ENCODE results near the gene TMEM214. TPM values are rescaled to one million over a fixed set of nuclear protein-coding genes. Genes with fewer than 3 reads are reported as not detected.

The TMEM214 gene
- polyA plus RNA-seq, 1 donor from 2014 or later: 10.3 TPM

- H4K20me1 ChIP-seq (ENCODE audit: insufficient read depth): no peaks in the 10 kb centered on the region
Measured at GRCh38 chr2:27067385-27067784, 34.6 kb downstream of the TMEM214 start.

DNA sequence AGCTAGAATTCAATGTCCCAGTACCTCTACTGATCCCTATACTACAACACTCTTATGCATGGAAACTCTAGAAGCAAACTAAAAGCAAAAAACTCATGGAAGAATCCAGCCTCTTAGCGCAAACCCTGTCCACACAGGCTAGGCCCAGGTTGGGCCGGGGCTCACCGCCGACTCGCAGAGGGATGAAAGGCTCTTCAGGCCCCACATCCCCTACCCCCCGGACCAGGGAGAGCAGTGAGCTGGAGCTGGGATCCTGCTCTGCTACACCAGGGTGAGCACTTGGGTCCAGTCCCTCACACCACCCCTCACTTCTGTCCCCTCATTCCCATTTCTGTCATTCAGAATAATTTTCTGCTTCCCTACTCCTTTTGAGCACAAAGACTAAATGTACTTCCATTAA, 36.7 kb downstream of the TMEM214 start:
- no peak overlapping the region for H3K27ac ChIP-seq (ENCODE audit: low read length)
- H4K20me1 ChIP-seq (ENCODE audit: insufficient read depth): no peaks in the 10 kb centered on the region
- H3K4me3 ChIP-seq (ENCODE audit: low read length): peak overlapping the region; percentile 80
- H3K9me3 ChIP-seq (ENCODE audit: low read length): no peaks in the 10 kb centered on the region
- H3K27me3 ChIP-seq (ENCODE audit: insufficient read depth, low read depth, low read length): no peaks in the 10 kb centered on the region
- no peak overlapping the region for H3K4me2 ChIP-seq (ENCODE audit: low read length)
- H2AFZ ChIP-seq (ENCODE audit: low read depth, low read length): no peak overlapping the region
- peaks cover 23% of the 10 kb centered on the region for H3K79me2 ChIP-seq (replicated peaks; ENCODE audit: insufficient read depth, low read length)
- no peaks in the 10 kb centered on the region for H3K36me3 ChIP-seq (ENCODE audit: insufficient read depth, low read length)
- no peak overlapping the region for H3K9ac ChIP-seq (ENCODE audit: low read length)
- H3F3A ChIP-seq (ENCODE audit: insufficient read depth, low read length, poor library complexity, severe bottlenecking): no peaks in the 10 kb centered on the region
- H3K9me2 ChIP-seq (ENCODE audit: insufficient read depth, low read length): no peaks in the 10 kb centered on the region
- TF ChIP-seq EZH2 (IDR thresholded peaks at IDR 0.05; ENCODE audit: borderline replicate concordance, insufficient read depth, low read length, poor library complexity, severe bottlenecking) (no peak), RAD21 (conservative IDR thresholded peaks at IDR 0.05) (no peak), EP300 (conservative IDR thresholded peaks at IDR 0.05; ENCODE audit: poor library complexity, severe bottlenecking) (no peak), SMC3 (conservative IDR thresholded peaks at IDR 0.05; ENCODE audit: poor library complexity) (no peak), POLR2AphosphoS5 (IDR thresholded peaks at IDR 0.05) (no peak), REST (IDR thresholded peaks at IDR 0.05; ENCODE audit: borderline replicate concordance) (no peak), TAF1 (IDR thresholded peaks at IDR 0.05; ENCODE audit: low read depth) (no peak)
- TF ChIP-seq, protein P1, sequence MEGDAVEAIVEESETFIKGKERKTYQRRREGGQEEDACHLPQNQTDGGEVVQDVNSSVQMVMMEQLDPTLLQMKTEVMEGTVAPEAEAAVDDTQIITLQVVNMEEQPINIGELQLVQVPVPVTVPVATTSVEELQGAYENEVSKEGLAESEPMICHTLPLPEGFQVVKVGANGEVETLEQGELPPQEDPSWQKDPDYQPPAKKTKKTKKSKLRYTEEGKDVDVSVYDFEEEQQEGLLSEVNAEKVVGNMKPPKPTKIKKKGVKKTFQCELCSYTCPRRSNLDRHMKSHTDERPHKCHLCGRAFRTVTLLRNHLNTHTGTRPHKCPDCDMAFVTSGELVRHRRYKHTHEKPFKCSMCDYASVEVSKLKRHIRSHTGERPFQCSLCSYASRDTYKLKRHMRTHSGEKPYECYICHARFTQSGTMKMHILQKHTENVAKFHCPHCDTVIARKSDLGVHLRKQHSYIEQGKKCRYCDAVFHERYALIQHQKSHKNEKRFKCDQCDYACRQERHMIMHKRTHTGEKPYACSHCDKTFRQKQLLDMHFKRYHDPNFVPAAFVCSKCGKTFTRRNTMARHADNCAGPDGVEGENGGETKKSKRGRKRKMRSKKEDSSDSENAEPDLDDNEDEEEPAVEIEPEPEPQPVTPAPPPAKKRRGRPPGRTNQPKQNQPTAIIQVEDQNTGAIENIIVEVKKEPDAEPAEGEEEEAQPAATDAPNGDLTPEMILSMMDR (IDR thresholded peaks at IDR 0.05; ENCODE audit: poor library complexity, severe bottlenecking): no peak

More at GRCh38 chr2:27067385-27067784, 34.6 kb downstream of the TMEM214 start:
- Histone ChIP-seq H3K27me3 (ENCODE audit: insufficient read depth, low read depth, low read length) (no peaks in the 10 kb centered on the region), H3K4me3 (ENCODE audit: low read length) (no peak overlapping the region), H3K9ac (ENCODE audit: low read length) (no peak overlapping the region), H3K27ac (ENCODE audit: low read length) (no peak overlapping the region), H3F3A (ENCODE audit: insufficient read depth, low read length, poor library complexity, severe bottlenecking) (no peaks in the 10 kb centered on the region), H3K36me3 (ENCODE audit: insufficient read depth, low read length) (no peaks in the 10 kb centered on the region), H3K79me2 (replicated peaks; ENCODE audit: insufficient read depth, low read length) (peaks cover 23% of the 10 kb centered on the region), H2AFZ (ENCODE audit: low read depth, low read length) (no peak overlapping the region), H3K9me3 (ENCODE audit: low read length) (no peaks in the 10 kb centered on the region), H3K9me2 (ENCODE audit: insufficient read depth, low read length) (no peaks in the 10 kb centered on the region), H3K4me2 (ENCODE audit: low read length) (no peak overlapping the region)
- no peak for TF ChIP-seq MXI1 (conservative IDR thresholded peaks at IDR 0.05; ENCODE audit: poor library complexity, severe bottlenecking)
- TF ChIP-seq POLR2AphosphoS5 (IDR thresholded peaks at IDR 0.05): no peak
- TF ChIP-seq TAF1 (IDR thresholded peaks at IDR 0.05; ENCODE audit: low read depth): no peak
- no peak for TF ChIP-seq RAD21 (conservative IDR thresholded peaks at IDR 0.05)
- no peak for TF ChIP-seq SMC3 (conservative IDR thresholded peaks at IDR 0.05; ENCODE audit: poor library complexity)
- TF ChIP-seq REST (IDR thresholded peaks at IDR 0.05; ENCODE audit: borderline replicate concordance): no peak
- no peak for TF ChIP-seq EP300 (conservative IDR thresholded peaks at IDR 0.05; ENCODE audit: poor library complexity, severe bottlenecking)
- TF ChIP-seq, protein P1 (IDR thresholded peaks at IDR 0.05; ENCODE audit: poor library complexity, severe bottlenecking): no peak
- no peak for TF ChIP-seq EZH2 (IDR thresholded peaks at IDR 0.05; ENCODE audit: borderline replicate concordance, insufficient read depth, low read length, poor library complexity, severe bottlenecking)
